Stomach smooth muscle (tissue), 2 donors: Measurements from ENCODE around the gene HOXA3.

ENCODE experiments used
- H3K27ac ChIP-seq: one replicate; pipeline ENCODE4 v1.7.0; 2013; ENCODE audit warnings: mild to moderate bottlenecking, low read length, inconsistent platforms
- H3K27me3 ChIP-seq, 2 donors: one replicate each; pipeline ENCODE4 v1.7.0; 2013; ENCODE audit warnings: low read length in 2 of 2; ENCODE audit not compliant: insufficient read depth in 2 of 2, control insufficient read depth in 1 of 2
- H3K36me3 ChIP-seq, 2 donors: one replicate each; pipeline ENCODE4 v1.7.0; 2013; ENCODE audit warnings: low read length in 2 of 2; ENCODE audit not compliant: control insufficient read depth in 2 of 2, insufficient read depth in 2 of 2
- H3K4me1 ChIP-seq: one replicate; pipeline ENCODE4 v1.7.0; 2013; ENCODE audit warnings: low read length; ENCODE audit not compliant: control insufficient read depth, insufficient read depth
- H3K4me3 ChIP-seq, 2 donors: one replicate each; pipeline ENCODE4 v1.7.0; 2013; ENCODE audit warnings: low read length in 2 of 2
- H3K9ac ChIP-seq, 2 donors: one replicate each; pipeline ENCODE4 v1.7.0; 2013; ENCODE audit warnings: low read length in 2 of 2, mild to moderate bottlenecking in 1 of 2
- H3K9me3 ChIP-seq, 2 donors: one replicate each; pipeline ENCODE4 v1.7.0; 2013; ENCODE audit warnings: low read length in 2 of 2; ENCODE audit not compliant: control insufficient read depth in 2 of 2
- donor health status: healthy.
- donor health status: Pancreatic carcinoma.

The HOXA3 gene

GRCh38 chr7:27151931-27152815 is at the start of gene HOXA3:
Gene HOXA3 (minus strand): TSS chr7:27152583. CDS start chr7:27110640, 41,943 bp downstream.
- H3K4me3 ChIP-seq, result peak within 1 kb of the TSS; percentile 36 to 72
- H3K36me3 ChIP-seq, result no peaks in the 10 kb centered on the region
- H3K9me3 ChIP-seq, result no peaks in the 10 kb centered on the region
- H3K27me3 ChIP-seq, result peaks cover 75 to 76% of the 10 kb centered on the region in 2 donors
- H3K4me1 ChIP-seq, result peaks cover 39% of the 10 kb centered on the region
- no peak within 1 kb of the TSS for H3K27ac ChIP-seq
- H3K9ac ChIP-seq, result no peak within 1 kb of the TSS

- Histone ChIP-seq H3K4me3 (peak overlapping the region; percentile 37 to 60), H3K9me3 (peaks cover 0 to 3% of the 10 kb centered on the region in 2 donors), H3K36me3 (no peaks in the 10 kb centered on the region), H3K4me1 (peaks cover 30% of the 10 kb centered on the region), H3K27me3 (peaks cover 80 to 89% of the 10 kb centered on the region in 2 donors), H3K9ac (no peak overlapping the region), H3K27ac (no peak overlapping the region)
Measured at GRCh38 chr7:27201580-27202017, 49.2 kb upstream of the HOXA3 start.

GRCh38 chr7:27200761-27201579 is 48.6 kb upstream of the HOXA3 start:
- Histone ChIP-seq H3K36me3 (no peaks in the 10 kb centered on the region), H3K9me3 (peaks cover 0 to 3% of the 10 kb centered on the region in 2 donors), H3K27me3 (peaks cover 80 to 90% of the 10 kb centered on the region in 2 donors), H3K4me3 (peak overlapping the region; percentile 37 to 60), H3K4me1 (peaks cover 30% of the 10 kb centered on the region), H3K27ac (no peak overlapping the region), H3K9ac (no peak overlapping the region)

GRCh38 chr7:27199849-27200760 is 47.7 kb upstream of the HOXA3 start, which contains the start of gene HOXA13:
Gene HOXA13 (minus strand): TSS chr7:27200091. CDS start chr7:27200077, 14 bp downstream.
- Histone ChIP-seq H3K9ac (no peak within 1 kb of the TSS), H3K4me1 (peaks cover 23% of the 10 kb centered on the region), H3K27me3 (peaks cover 79 to 88% of the 10 kb centered on the region in 2 donors), H3K27ac (no peak within 1 kb of the TSS), H3K4me3 (peak within 1 kb of the TSS in 1 of 2 donors; percentile 60), H3K9me3 (peaks cover 0 to 3% of the 10 kb centered on the region in 2 donors), H3K36me3 (no peaks in the 10 kb centered on the region)

- peaks cover 0 to 3% of the 10 kb centered on the region in 2 donors for H3K9me3 ChIP-seq
- H3K9ac ChIP-seq, result no peak overlapping the region
- H3K27me3 ChIP-seq, result peaks cover 78 to 87% of the 10 kb centered on the region in 2 donors
- H3K4me3 ChIP-seq, result peak overlapping the region in 1 of 2 donors; percentile 44
- no peaks in the 10 kb centered on the region for H3K36me3 ChIP-seq
- H3K4me1 ChIP-seq, result peaks cover 20% of the 10 kb centered on the region
- H3K27ac ChIP-seq, result no peak overlapping the region
Measured at GRCh38 chr7:27198871-27199801, 46.8 kb upstream of the HOXA3 start.

- Histone ChIP-seq H3K4me3 (no peak overlapping the region), H3K4me1 (peaks cover 21% of the 10 kb centered on the region)
Measured at GRCh38 chr7:27198138-27198841, 45.9 kb upstream of the HOXA3 start.

GRCh38 chr7:27197137-27198042 is 45.0 kb upstream of the HOXA3 start:
- Histone ChIP-seq H3K27me3 (peaks cover 74 to 88% of the 10 kb centered on the region in 2 donors), H3K36me3 (no peaks in the 10 kb centered on the region), H3K9ac (no peak overlapping the region), H3K9me3 (peaks cover 0 to 3% of the 10 kb centered on the region in 2 donors), H3K27ac (no peak overlapping the region), H3K4me3 (no peak overlapping the region), H3K4me1 (peaks cover 26% of the 10 kb centered on the region)

More at GRCh38 chr7:27198138-27198841, 45.9 kb upstream of the HOXA3 start:
- Histone ChIP-seq H3K9me3 (peaks cover 0 to 3% of the 10 kb centered on the region in 2 donors), H3K9ac (no peak overlapping the region), H3K36me3 (no peaks in the 10 kb centered on the region), H3K27me3 (peaks cover 78 to 87% of the 10 kb centered on the region in 2 donors), H3K27ac (no peak overlapping the region)

- Histone ChIP-seq H3K36me3 (no peaks in the 10 kb centered on the region), H3K27ac (no peak overlapping the region), H3K4me1 (peaks cover 28% of the 10 kb centered on the region), H3K9me3 (peaks cover 0 to 3% of the 10 kb centered on the region in 2 donors), H3K27me3 (peaks cover 74 to 88% of the 10 kb centered on the region in 2 donors), H3K9ac (no peak overlapping the region), H3K4me3 (peak overlapping the region in 1 of 2 donors; percentile 17)
Measured at GRCh38 chr7:27196287-27196767, 43.9 kb upstream of the HOXA3 start.
